ENCODE results near the gene ANTXRL.
"Not testable (repeated sequence)": the region's sequence is repeated elsewhere in the genome, so short reads cannot be mapped to it uniquely, and the experiment has no call there.

ANTXRL gene

DNA sequence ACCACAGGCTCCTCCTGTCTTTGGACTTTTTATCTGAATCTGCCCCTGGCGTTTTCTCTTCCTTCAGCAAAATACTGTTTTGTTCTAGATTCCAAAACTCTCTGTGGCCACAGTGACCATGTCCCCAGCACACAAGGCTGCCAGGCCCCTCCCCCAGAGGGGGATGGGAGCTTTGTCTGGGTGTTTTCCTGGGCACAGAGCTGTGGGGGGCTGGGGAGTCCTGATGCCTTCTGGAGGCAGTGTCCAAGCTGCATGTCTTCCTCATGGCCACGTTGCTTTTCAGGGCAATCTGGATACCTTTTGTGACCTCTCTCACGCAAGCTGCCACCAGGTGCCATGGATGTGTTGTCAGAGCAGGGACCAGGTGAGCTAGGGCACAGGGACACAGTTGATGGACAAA lies 26.2 kb downstream of the ANTXRL start:
- Mint-ChIP-seq H3K27ac (ENCODE audit: low read depth) (no peak overlapping the region), H3K36me3 (ENCODE audit: insufficient read depth) (peaks cover 2% of the 10 kb centered on the region), H3K27me3 (no peaks in the 10 kb centered on the region), H3K4me3 (no peak overlapping the region), H3K9me3 (no peaks in the 10 kb centered on the region), H3K4me1 (no peaks in the 10 kb centered on the region)
- DNase-seq (ENCODE audit: low spot score in 2 of 2) (no peak), ATAC-seq (replicated peaks; ENCODE audit: extremely low read depth, poor library complexity, severe bottlenecking) (no peak)

DNA sequence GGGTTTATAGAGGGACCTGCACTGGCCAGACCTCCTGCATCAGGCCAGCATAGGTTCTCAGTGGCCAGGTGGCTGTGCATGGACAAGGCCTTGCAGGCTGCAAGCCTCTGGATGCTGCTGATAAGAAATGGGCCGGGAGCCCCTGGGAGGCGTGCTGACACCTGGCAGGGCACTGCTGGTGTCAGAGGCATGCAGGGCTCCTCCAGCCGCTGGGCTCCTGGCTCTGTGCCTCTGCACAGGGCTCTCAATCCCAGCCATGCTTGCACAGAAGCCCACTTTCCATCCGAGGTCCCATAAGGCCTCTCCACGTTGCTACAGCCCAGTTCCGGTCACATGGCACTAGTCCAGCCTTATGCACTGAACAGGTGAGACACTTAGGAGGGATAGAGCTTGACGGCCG lies 27.3 kb downstream of the ANTXRL start:
- H3K27ac Mint-ChIP-seq (ENCODE audit: low read depth), result no peak overlapping the region
- peaks cover 2% of the 10 kb centered on the region for H3K36me3 Mint-ChIP-seq (ENCODE audit: insufficient read depth)
- no peak overlapping the region for H3K4me3 Mint-ChIP-seq
- DNase-seq (ENCODE audit: low spot score in 2 of 2), result no peak
- no peak for ATAC-seq (replicated peaks; ENCODE audit: extremely low read depth, poor library complexity, severe bottlenecking)
- H3K4me1 Mint-ChIP-seq, result no peaks in the 10 kb centered on the region
- no peaks in the 10 kb centered on the region for H3K9me3 Mint-ChIP-seq
- H3K27me3 Mint-ChIP-seq, result no peaks in the 10 kb centered on the region

DNA sequence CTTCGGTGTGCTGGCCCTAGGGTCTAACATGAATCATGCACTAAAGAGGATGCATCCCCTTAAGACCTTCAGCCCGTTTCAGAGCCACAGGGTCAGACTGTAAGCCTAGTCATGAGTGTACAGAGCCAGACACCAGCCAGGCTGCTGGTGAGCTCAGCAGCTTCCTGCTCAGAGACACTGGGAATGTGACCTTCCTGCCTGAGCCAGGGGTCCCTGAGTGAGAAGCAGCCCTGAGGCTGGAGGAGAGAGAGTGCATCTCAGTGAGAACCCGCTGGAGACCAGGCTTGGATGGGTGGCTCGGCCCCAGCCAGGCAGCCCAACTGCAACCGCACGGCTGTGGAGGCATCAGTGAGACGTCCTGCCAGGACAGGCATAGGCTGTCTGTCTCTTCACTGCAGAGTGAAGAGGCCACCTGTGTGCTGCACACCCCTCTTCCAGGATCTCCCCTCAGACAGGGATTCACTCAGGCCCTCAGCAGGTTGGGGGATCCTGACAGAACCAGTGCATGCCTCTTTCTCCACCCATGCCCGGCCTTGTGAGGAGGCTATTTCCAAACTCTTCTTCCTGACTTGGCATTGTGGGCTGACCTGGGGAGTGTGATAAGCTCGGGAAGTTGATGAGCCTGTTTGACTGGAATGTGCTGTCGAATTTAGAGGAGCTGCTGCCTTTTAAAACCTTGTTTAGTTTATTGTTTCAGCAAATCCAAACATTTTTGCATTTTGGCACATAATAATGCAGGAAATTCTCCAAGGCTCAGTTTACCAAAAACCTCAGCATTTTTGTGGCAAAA lies 28.5 kb downstream of the ANTXRL start:
- H3K27me3 Mint-ChIP-seq; H3K4me3 Mint-ChIP-seq; H3K27ac Mint-ChIP-seq (ENCODE audit: low read depth); H3K36me3 Mint-ChIP-seq (ENCODE audit: insufficient read depth); H3K9me3 Mint-ChIP-seq; ATAC-seq (replicated peaks; ENCODE audit: extremely low read depth, poor library complexity, severe bottlenecking); H3K4me1 Mint-ChIP-seq; DNase-seq (ENCODE audit: low spot score in 2 of 2): not testable (repeated sequence)

DNA sequence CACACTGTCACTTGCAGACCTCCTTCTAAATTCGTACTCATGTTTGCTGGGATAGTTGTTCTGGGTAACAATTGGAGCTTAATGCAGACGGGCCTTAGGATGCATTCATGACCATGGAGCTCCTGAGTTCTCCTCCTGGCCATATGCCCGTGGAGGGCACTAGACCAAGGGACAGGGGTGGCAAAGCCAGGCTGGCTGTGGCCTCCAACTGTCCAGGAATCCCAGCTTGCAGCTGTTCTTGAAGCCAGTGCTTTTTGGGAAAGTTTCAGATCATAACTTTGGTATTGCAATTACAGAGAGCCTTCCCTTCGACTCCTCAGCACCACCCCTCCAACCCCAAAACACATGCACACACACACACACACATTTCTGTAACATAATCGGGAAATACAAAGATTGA lies 30.6 kb downstream of the ANTXRL start:
- no peaks in the 10 kb centered on the region for H3K9me3 Mint-ChIP-seq
- DNase-seq (ENCODE audit: low spot score in 2 of 2), result no peak
- H3K4me3 Mint-ChIP-seq, result no peak overlapping the region
- ATAC-seq (replicated peaks; ENCODE audit: extremely low read depth, poor library complexity, severe bottlenecking), result no peak
- H3K4me1 Mint-ChIP-seq, result no peaks in the 10 kb centered on the region
- no peaks in the 10 kb centered on the region for H3K27me3 Mint-ChIP-seq
- no peaks in the 10 kb centered on the region for H3K36me3 Mint-ChIP-seq (ENCODE audit: insufficient read depth)
- no peak overlapping the region for H3K27ac Mint-ChIP-seq (ENCODE audit: low read depth)

DNA sequence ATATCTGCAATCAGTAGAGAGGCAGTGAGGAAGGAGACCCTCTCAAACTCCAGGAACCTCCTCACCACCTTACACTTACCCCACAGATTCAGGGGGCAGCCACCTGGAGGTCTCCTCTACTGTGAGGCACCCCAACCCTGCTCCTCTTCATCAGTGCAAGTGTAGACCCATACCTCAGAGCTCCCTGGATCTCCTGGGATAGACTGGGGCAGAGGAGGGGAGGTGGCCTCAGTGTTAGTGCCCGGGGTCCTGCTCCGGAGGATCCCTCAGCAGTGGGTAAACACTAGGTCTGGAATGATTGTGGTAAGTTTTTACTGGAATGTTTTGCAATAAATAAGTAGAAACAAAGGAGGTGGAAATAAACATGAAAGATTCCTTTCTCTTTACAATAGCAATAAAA lies 31.1 kb downstream of the ANTXRL start:
- no peak overlapping the region for H3K4me3 Mint-ChIP-seq
- H3K36me3 Mint-ChIP-seq (ENCODE audit: insufficient read depth), result no peaks in the 10 kb centered on the region
- no peaks in the 10 kb centered on the region for H3K4me1 Mint-ChIP-seq
- ATAC-seq (replicated peaks; ENCODE audit: extremely low read depth, poor library complexity, severe bottlenecking) (no peak), DNase-seq (ENCODE audit: low spot score in 2 of 2) (no peak)
- H3K27me3 Mint-ChIP-seq, result no peaks in the 10 kb centered on the region
- no peak overlapping the region for H3K27ac Mint-ChIP-seq (ENCODE audit: low read depth)
- no peaks in the 10 kb centered on the region for H3K9me3 Mint-ChIP-seq

DNA sequence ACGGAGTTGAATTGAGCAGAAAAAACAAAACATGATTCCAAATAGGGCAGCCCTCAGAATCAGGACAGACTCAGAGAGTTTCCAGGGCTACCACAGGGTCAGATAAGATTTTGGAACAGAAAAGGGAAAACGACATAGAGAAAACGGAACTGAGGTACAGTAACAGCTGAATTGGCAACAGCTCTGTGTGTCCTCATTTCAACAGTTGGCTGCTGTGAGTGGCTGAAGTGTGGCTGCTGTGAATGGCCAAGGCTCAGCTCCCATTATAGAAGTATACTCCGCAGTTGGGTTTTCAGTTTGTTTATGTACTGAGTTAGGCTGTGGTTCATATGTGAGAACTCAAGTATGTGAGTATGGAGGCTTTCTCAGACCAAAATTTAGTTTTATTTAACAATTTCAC lies 32.0 kb downstream of the ANTXRL start:
- Mint-ChIP-seq H3K27ac (ENCODE audit: low read depth) (no peak overlapping the region), H3K27me3 (no peaks in the 10 kb centered on the region), H3K4me1 (no peaks in the 10 kb centered on the region), H3K36me3 (ENCODE audit: insufficient read depth) (no peaks in the 10 kb centered on the region), H3K4me3 (no peak overlapping the region), H3K9me3 (no peaks in the 10 kb centered on the region)
- ATAC-seq (replicated peaks; ENCODE audit: extremely low read depth, poor library complexity, severe bottlenecking) (no peak), DNase-seq (ENCODE audit: low spot score in 2 of 2) (no peak)

DNA sequence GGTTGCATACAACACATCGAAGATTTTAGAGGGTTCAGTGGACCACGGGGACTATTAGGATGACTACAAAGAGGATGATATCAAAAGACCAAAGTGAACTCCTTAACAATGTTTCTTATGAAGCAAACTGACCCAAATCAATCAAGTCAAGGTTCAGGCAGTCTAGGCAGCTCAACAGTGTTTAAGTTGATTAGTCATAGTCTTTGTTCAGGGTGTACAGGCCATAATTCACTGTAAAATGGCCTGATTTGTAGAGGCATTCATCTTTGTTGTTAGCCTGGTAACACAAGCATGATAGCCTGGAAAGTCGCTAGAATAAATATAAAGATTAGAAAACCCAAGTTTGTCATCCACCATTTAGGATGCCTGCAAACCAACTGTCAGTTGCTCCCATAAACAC lies 32.6 kb downstream of the ANTXRL start:
- Mint-ChIP-seq H3K4me1 (no peaks in the 10 kb centered on the region), H3K9me3 (no peaks in the 10 kb centered on the region), H3K36me3 (ENCODE audit: insufficient read depth) (no peaks in the 10 kb centered on the region), H3K4me3 (no peak overlapping the region), H3K27me3 (no peaks in the 10 kb centered on the region), H3K27ac (ENCODE audit: low read depth) (no peak overlapping the region)
- ATAC-seq (replicated peaks; ENCODE audit: extremely low read depth, poor library complexity, severe bottlenecking) (no peak), DNase-seq (ENCODE audit: low spot score in 2 of 2) (no peak)

DNA sequence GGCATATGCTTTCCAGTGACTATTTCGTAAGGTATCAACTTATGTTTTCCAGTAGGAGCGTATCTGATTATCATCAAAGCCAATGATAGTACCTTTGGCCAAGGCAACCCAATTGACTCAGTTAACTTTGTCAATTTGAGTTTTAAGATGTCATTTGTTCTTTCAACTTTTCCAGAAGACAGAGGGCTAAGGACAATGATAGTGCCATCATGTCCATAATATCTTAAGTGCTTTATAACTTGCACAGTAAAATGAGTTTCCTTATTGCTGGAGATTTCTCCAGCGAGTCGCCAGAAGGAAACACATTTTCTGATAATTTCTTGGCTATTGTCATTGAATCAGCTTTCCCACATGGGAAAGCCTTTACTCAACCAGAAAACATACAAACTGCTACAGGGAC lies 35.0 kb downstream of the ANTXRL start:
- ATAC-seq (replicated peaks; ENCODE audit: extremely low read depth, poor library complexity, severe bottlenecking) (no peak), DNase-seq (ENCODE audit: low spot score in 2 of 2) (no peak)
- Mint-ChIP-seq H3K4me3 (no peak overlapping the region), H3K4me1 (no peaks in the 10 kb centered on the region), H3K27me3 (peaks cover 12% of the 10 kb centered on the region), H3K27ac (ENCODE audit: low read depth) (no peak overlapping the region), H3K36me3 (ENCODE audit: insufficient read depth) (no peaks in the 10 kb centered on the region), H3K9me3 (no peaks in the 10 kb centered on the region)

DNA sequence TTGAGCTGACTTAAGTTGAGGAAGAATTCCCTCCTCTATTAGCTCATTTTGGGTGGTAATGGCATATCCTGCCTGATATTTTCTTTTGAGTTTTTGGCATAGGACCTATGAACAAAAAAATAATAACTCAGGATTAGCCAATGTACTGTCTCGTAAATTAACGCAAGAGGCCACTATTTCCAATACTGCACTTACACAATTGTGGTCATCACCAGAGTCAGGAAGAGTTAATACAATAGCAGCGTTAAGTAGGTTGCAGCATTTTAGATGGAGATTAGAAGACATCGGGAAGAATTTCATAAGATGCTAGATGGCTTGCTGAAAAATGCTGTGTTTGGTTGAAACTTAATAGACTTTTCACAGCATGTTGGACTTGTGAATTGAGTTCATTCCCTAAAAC lies 36.4 kb downstream of the ANTXRL start:
- Mint-ChIP-seq H3K4me1 (no peaks in the 10 kb centered on the region), H3K4me3 (no peak overlapping the region), H3K27ac (ENCODE audit: low read depth) (no peak overlapping the region), H3K36me3 (ENCODE audit: insufficient read depth) (no peaks in the 10 kb centered on the region), H3K9me3 (no peaks in the 10 kb centered on the region), H3K27me3 (peaks cover 24% of the 10 kb centered on the region)
- ATAC-seq (replicated peaks; ENCODE audit: extremely low read depth, poor library complexity, severe bottlenecking) (no peak), DNase-seq (ENCODE audit: low spot score in 2 of 2) (no peak)

DNA sequence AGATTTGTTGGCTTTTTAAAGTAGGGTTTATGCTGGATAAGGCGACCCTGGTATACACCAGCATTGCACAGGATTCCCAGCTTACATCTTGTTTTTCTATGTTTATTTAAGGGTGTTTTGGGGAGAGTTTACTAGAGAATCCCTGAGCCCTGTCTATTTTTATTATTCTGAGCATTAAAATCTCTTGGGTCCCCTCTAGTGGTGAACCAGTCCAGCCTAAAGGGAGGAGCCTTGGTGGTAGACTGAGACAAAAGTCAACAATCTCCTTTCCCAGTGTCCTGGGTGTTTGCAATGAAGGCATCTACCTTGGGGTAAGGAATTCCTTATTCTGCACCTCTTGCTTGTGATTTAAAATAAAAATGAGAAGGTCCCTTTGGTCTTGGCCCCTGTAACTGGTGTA lies 38.2 kb downstream of the ANTXRL start:
- Mint-ChIP-seq H3K9me3 (no peaks in the 10 kb centered on the region), H3K36me3 (ENCODE audit: insufficient read depth) (no peaks in the 10 kb centered on the region), H3K4me3 (no peak overlapping the region), H3K27ac (ENCODE audit: low read depth) (no peak overlapping the region), H3K4me1 (no peaks in the 10 kb centered on the region), H3K27me3 (peaks cover 24% of the 10 kb centered on the region)
- ATAC-seq (replicated peaks; ENCODE audit: extremely low read depth, poor library complexity, severe bottlenecking) (no peak), DNase-seq (ENCODE audit: low spot score in 2 of 2) (no peak)

DNA sequence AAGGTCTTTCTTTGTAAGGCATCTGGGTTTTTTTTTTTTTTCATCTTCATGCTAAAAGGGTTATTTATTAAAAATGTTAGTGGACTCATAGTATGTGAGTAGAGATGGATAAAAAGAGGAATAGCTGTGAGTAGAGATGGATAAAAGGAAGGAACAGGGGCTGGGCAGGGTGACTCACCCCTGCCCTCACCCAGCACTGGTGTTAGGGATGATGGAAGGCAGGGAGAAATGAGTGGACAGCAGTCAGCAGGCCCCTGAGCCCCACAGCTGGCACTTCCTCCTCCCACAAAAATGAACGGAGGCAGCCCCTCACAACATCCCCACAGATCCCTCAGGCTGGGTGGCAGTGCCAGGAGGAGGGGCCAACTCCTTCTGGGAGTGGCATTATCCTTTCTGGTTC lies 39.3 kb downstream of the ANTXRL start:
- Mint-ChIP-seq H3K27ac (ENCODE audit: low read depth) (peak overlapping the region; percentile 33), H3K36me3 (ENCODE audit: insufficient read depth) (no peaks in the 10 kb centered on the region), H3K4me1 (no peaks in the 10 kb centered on the region), H3K9me3 (no peaks in the 10 kb centered on the region), H3K27me3 (peaks cover 29% of the 10 kb centered on the region), H3K4me3 (no peak overlapping the region)
- ATAC-seq (replicated peaks; ENCODE audit: extremely low read depth, poor library complexity, severe bottlenecking) (no peak), DNase-seq (ENCODE audit: low spot score in 2 of 2) (no peak)

DNA sequence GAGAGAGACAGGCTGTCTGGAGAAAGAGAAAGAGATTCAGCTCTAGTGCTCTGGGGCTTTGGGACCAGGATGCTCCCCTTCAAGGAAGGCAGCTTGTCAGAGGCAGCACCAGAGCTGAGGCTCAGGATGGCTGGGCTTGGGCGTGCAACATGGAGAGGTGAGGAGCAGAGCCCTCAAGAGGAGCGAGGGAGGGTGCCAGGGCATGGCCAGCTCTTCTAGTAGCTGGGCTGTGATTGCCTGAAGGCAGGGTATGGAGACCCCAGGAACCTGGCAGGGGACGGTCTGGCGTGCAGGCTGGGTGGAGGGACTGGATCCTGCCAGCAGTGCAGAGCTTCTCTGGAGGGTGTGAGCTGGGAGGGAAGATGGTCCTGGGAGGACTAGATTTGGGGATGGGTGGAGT lies 40.2 kb downstream of the ANTXRL start:
- Mint-ChIP-seq H3K4me1 (no peaks in the 10 kb centered on the region), H3K27ac (ENCODE audit: low read depth) (no peak overlapping the region), H3K36me3 (ENCODE audit: insufficient read depth) (no peaks in the 10 kb centered on the region), H3K9me3 (no peaks in the 10 kb centered on the region), H3K27me3 (peaks cover 37% of the 10 kb centered on the region), H3K4me3 (no peak overlapping the region)
- DNase-seq (ENCODE audit: low spot score in 2 of 2) (no peak), ATAC-seq (replicated peaks; ENCODE audit: extremely low read depth, poor library complexity, severe bottlenecking) (no peak)

DNA sequence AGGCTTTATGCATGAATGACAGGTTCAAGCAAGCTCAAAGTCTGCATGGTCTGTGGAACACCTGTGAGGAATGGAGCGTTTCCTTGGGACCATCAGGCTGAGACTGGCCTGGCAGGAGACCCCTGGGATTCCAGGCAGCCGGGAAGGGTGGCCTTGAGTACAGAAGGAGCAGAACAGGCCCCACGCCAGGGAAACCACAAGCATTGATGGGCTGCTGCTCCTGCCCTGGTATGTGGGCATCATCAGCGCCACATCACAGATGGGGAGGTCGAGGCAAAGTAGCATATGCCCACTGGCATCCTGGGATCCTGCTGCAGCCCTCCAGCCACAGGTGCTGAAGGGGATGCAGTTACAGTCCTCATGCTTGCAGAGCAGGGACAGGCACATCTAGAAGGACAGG lies 40.9 kb downstream of the ANTXRL start:
- ATAC-seq (replicated peaks; ENCODE audit: extremely low read depth, poor library complexity, severe bottlenecking), result no peak
- no peak overlapping the region for H3K4me3 Mint-ChIP-seq
- no peaks in the 10 kb centered on the region for H3K4me1 Mint-ChIP-seq
- no peak overlapping the region for H3K27ac Mint-ChIP-seq (ENCODE audit: low read depth)
- no peaks in the 10 kb centered on the region for H3K9me3 Mint-ChIP-seq
- no peak for DNase-seq (ENCODE audit: low spot score in 2 of 2)
- peaks cover 37% of the 10 kb centered on the region for H3K27me3 Mint-ChIP-seq
- H3K36me3 Mint-ChIP-seq (ENCODE audit: insufficient read depth), result no peaks in the 10 kb centered on the region

Measured in central memory CD8-positive, alpha-beta T cell (primary cell).